A673 (cell line): ENCODE measurements around the gene PLAC8.

ENCODE experiments used
- CTCF ChIP-seq: fragments of 300-800, 200-600 bp; sonication (generic); conservative IDR thresholded peaks from 2 replicates; pipeline ENCODE4 v1.5.1; 2017; ENCODE audit warnings: low read depth, mild to moderate bottlenecking, antibody characterized with exemption, low read length, moderate library complexity, mixed read lengths
- EZH2 ChIP-seq: fragments of 200-600 bp; sonication (generic); IDR thresholded peaks from 2 replicates; pipeline ENCODE4 v1.6.1; 2017; ENCODE audit warnings: borderline replicate concordance, low read depth, mild to moderate bottlenecking, mixed read lengths, antibody characterized with exemption, low read length; ENCODE audit not compliant: poor library complexity, severe bottlenecking

- TF ChIP-seq CTCF (no peak), EZH2 (no peak)
Observed at GRCh38 chr4:83110970-83111750, 3.4 kb downstream of the PLAC8 start.
